Measurements from ENCODE around the gene SLCO3A1.

Gene SLCO3A1

GRCh38 chr15:92140796-92141195 is 287.3 kb downstream of the SLCO3A1 start:
- no peaks in the 10 kb centered on the region for H3K36me3 ChIP-seq (ENCODE audit: insufficient read depth, low read depth, low read length)
- no peaks in the 10 kb centered on the region for H3K9me3 ChIP-seq (ENCODE audit: insufficient read depth, low read depth, low read length)
- no peaks in the 10 kb centered on the region for H3K4me1 ChIP-seq (ENCODE audit: insufficient read depth, low read length)
- H3K4me3 ChIP-seq (ENCODE audit: low read length) = no peak overlapping the region
- H3K27ac ChIP-seq (ENCODE audit: low read length) = no peak overlapping the region
- no peaks in the 10 kb centered on the region for H3K27me3 ChIP-seq (ENCODE audit: insufficient read depth, low read length)
- no peak overlapping the region for H3K9ac ChIP-seq (ENCODE audit: low read depth, low read length)

GRCh38 chr15:92141607-92142006 is 288.1 kb downstream of the SLCO3A1 start:
- H3K4me1 ChIP-seq (ENCODE audit: insufficient read depth, low read length) = peaks cover 2% of the 10 kb centered on the region; the same call in 1 of the 2 replicates
- H3K36me3 ChIP-seq (ENCODE audit: insufficient read depth, low read depth, low read length) = no peaks in the 10 kb centered on the region
- no peaks in the 10 kb centered on the region for H3K27me3 ChIP-seq (ENCODE audit: insufficient read depth, low read length)
- H3K9me3 ChIP-seq (ENCODE audit: insufficient read depth, low read depth, low read length) = no peaks in the 10 kb centered on the region
- H3K4me3 ChIP-seq (ENCODE audit: low read length) = no peak overlapping the region
- H3K9ac ChIP-seq (ENCODE audit: low read depth, low read length) = no peak overlapping the region
- H3K27ac ChIP-seq (ENCODE audit: low read length) = no peak overlapping the region

- H3K9me3 ChIP-seq (ENCODE audit: insufficient read depth, low read depth, low read length) = no peaks in the 10 kb centered on the region
- H3K9ac ChIP-seq (ENCODE audit: low read depth, low read length) = no peak overlapping the region
These were observed 289.0 kb downstream of the SLCO3A1 start for GRCh38 chr15:92142242-92143232.

GRCh38 chr15:92143765-92144164 is 290.3 kb downstream of the SLCO3A1 start:
- no peak overlapping the region for H3K9ac ChIP-seq (ENCODE audit: low read depth, low read length)
- H3K4me3 ChIP-seq (ENCODE audit: low read length) = no peak overlapping the region
- H3K27me3 ChIP-seq (ENCODE audit: insufficient read depth, low read length) = no peaks in the 10 kb centered on the region
- H3K27ac ChIP-seq (ENCODE audit: low read length) = no peak overlapping the region
- H3K9me3 ChIP-seq (ENCODE audit: insufficient read depth, low read depth, low read length) = no peaks in the 10 kb centered on the region
- peaks cover 3% of the 10 kb centered on the region; the same call in 1 of the 2 replicates for H3K4me1 ChIP-seq (ENCODE audit: insufficient read depth, low read length)
- H3K36me3 ChIP-seq (ENCODE audit: insufficient read depth, low read depth, low read length) = no peaks in the 10 kb centered on the region

More at GRCh38 chr15:92142242-92143232, 289.0 kb downstream of the SLCO3A1 start:
- H3K27me3 ChIP-seq (ENCODE audit: insufficient read depth, low read length) = no peaks in the 10 kb centered on the region
- H3K4me3 ChIP-seq (ENCODE audit: low read length) = no peak overlapping the region
- H3K27ac ChIP-seq (ENCODE audit: low read length) = no peak overlapping the region
- peaks cover 3% of the 10 kb centered on the region; the same call in 1 of the 2 replicates for H3K4me1 ChIP-seq (ENCODE audit: insufficient read depth, low read length)
- H3K36me3 ChIP-seq (ENCODE audit: insufficient read depth, low read depth, low read length) = no peaks in the 10 kb centered on the region

GRCh38 chr15:92146511-92147150 is 293.1 kb downstream of the SLCO3A1 start:
- Histone ChIP-seq H3K27me3 (ENCODE audit: insufficient read depth, low read length) (no peaks in the 10 kb centered on the region), H3K4me3 (ENCODE audit: low read length) (no peak overlapping the region), H3K36me3 (ENCODE audit: insufficient read depth, low read depth, low read length) (no peaks in the 10 kb centered on the region), H3K9ac (ENCODE audit: low read depth, low read length) (no peak overlapping the region), H3K27ac (ENCODE audit: low read length) (no peak overlapping the region), H3K4me1 (ENCODE audit: insufficient read depth, low read length) (peaks cover 3% of the 10 kb centered on the region; the same call in 1 of the 2 replicates), H3K9me3 (ENCODE audit: insufficient read depth, low read depth, low read length) (no peaks in the 10 kb centered on the region)

GRCh38 chr15:92149029-92149428 is 295.5 kb downstream of the SLCO3A1 start:
- Histone ChIP-seq H3K27me3 (ENCODE audit: insufficient read depth, low read length) (no peaks in the 10 kb centered on the region), H3K4me3 (ENCODE audit: low read length) (no peak overlapping the region), H3K9ac (ENCODE audit: low read depth, low read length) (no peak overlapping the region), H3K27ac (ENCODE audit: low read length) (no peak overlapping the region), H3K4me1 (ENCODE audit: insufficient read depth, low read length) (peaks cover 3% of the 10 kb centered on the region; the same call in 1 of the 2 replicates), H3K9me3 (ENCODE audit: insufficient read depth, low read depth, low read length) (no peaks in the 10 kb centered on the region), H3K36me3 (ENCODE audit: insufficient read depth, low read depth, low read length) (0 out of 2 replicates have a peak, but pooled peaks cover 3% of the 10 kb centered on the region)

- H3K27ac ChIP-seq (ENCODE audit: low read length) = no peak overlapping the region
- H3K4me1 ChIP-seq (ENCODE audit: insufficient read depth, low read length) = peaks cover 3% of the 10 kb centered on the region; the same call in 1 of the 2 replicates
- H3K4me3 ChIP-seq (ENCODE audit: low read length) = no peak overlapping the region
- 0 out of 2 replicates have a peak, but pooled peaks cover 3% of the 10 kb centered on the region for H3K36me3 ChIP-seq (ENCODE audit: insufficient read depth, low read depth, low read length)
- H3K27me3 ChIP-seq (ENCODE audit: insufficient read depth, low read length) = no peaks in the 10 kb centered on the region
- no peak overlapping the region for H3K9ac ChIP-seq (ENCODE audit: low read depth, low read length)
- H3K9me3 ChIP-seq (ENCODE audit: insufficient read depth, low read depth, low read length) = no peaks in the 10 kb centered on the region
These were observed 296.0 kb downstream of the SLCO3A1 start for GRCh38 chr15:92149465-92149864.

- Histone ChIP-seq H3K4me1 (ENCODE audit: insufficient read depth, low read length) (peaks cover 3% of the 10 kb centered on the region; the same call in 1 of the 2 replicates), H3K9me3 (ENCODE audit: insufficient read depth, low read depth, low read length) (no peaks in the 10 kb centered on the region), H3K27me3 (ENCODE audit: insufficient read depth, low read length) (no peaks in the 10 kb centered on the region), H3K9ac (ENCODE audit: low read depth, low read length) (no peak overlapping the region), H3K27ac (ENCODE audit: low read length) (no peak overlapping the region), H3K36me3 (ENCODE audit: insufficient read depth, low read depth, low read length) (0 out of 2 replicates have a peak, but pooled peaks cover 3% of the 10 kb centered on the region), H3K4me3 (ENCODE audit: low read length) (no peak overlapping the region)
These were observed 297.7 kb downstream of the SLCO3A1 start for GRCh38 chr15:92151168-92151567.

GRCh38 chr15:92151741-92152140 is 298.2 kb downstream of the SLCO3A1 start:
- Histone ChIP-seq H3K9me3 (ENCODE audit: insufficient read depth, low read depth, low read length) (no peaks in the 10 kb centered on the region), H3K36me3 (ENCODE audit: insufficient read depth, low read depth, low read length) (0 out of 2 replicates have a peak, but pooled peaks cover 3% of the 10 kb centered on the region), H3K4me1 (ENCODE audit: insufficient read depth, low read length) (no peaks in the 10 kb centered on the region; the same call in 1 of the 2 replicates), H3K9ac (ENCODE audit: low read depth, low read length) (no peak overlapping the region), H3K27me3 (ENCODE audit: insufficient read depth, low read length) (no peaks in the 10 kb centered on the region), H3K27ac (ENCODE audit: low read length) (no peak overlapping the region), H3K4me3 (ENCODE audit: low read length) (no peak overlapping the region)

- Histone ChIP-seq H3K27me3 (ENCODE audit: insufficient read depth, low read length) (no peaks in the 10 kb centered on the region), H3K9me3 (ENCODE audit: insufficient read depth, low read depth, low read length) (no peaks in the 10 kb centered on the region)
These were observed 299.5 kb downstream of the SLCO3A1 start for GRCh38 chr15:92152983-92153382.

GRCh38 chr15:92153620-92154019 is 300.1 kb downstream of the SLCO3A1 start:
- Histone ChIP-seq H3K9ac (ENCODE audit: low read depth, low read length) (no peak overlapping the region), H3K4me3 (ENCODE audit: low read length) (no peak overlapping the region), H3K36me3 (ENCODE audit: insufficient read depth, low read depth, low read length) (0 out of 2 replicates have a peak, but pooled peaks cover 3% of the 10 kb centered on the region), H3K27me3 (ENCODE audit: insufficient read depth, low read length) (no peaks in the 10 kb centered on the region), H3K9me3 (ENCODE audit: insufficient read depth, low read depth, low read length) (no peaks in the 10 kb centered on the region), H3K27ac (ENCODE audit: low read length) (no peak overlapping the region), H3K4me1 (ENCODE audit: insufficient read depth, low read length) (peaks cover 10% of the 10 kb centered on the region)

More at GRCh38 chr15:92152983-92153382, 299.5 kb downstream of the SLCO3A1 start:
- Histone ChIP-seq H3K36me3 (ENCODE audit: insufficient read depth, low read depth, low read length) (0 out of 2 replicates have a peak, but pooled peaks cover 3% of the 10 kb centered on the region), H3K4me3 (ENCODE audit: low read length) (no peak overlapping the region), H3K4me1 (ENCODE audit: insufficient read depth, low read length) (peaks cover 6% of the 10 kb centered on the region), H3K9ac (ENCODE audit: low read depth, low read length) (no peak overlapping the region), H3K27ac (ENCODE audit: low read length) (no peak overlapping the region)

Data from iPS-20b (cell line).